ENCODE measurements around the gene DOC2A.

Gene DOC2A

DNA sequence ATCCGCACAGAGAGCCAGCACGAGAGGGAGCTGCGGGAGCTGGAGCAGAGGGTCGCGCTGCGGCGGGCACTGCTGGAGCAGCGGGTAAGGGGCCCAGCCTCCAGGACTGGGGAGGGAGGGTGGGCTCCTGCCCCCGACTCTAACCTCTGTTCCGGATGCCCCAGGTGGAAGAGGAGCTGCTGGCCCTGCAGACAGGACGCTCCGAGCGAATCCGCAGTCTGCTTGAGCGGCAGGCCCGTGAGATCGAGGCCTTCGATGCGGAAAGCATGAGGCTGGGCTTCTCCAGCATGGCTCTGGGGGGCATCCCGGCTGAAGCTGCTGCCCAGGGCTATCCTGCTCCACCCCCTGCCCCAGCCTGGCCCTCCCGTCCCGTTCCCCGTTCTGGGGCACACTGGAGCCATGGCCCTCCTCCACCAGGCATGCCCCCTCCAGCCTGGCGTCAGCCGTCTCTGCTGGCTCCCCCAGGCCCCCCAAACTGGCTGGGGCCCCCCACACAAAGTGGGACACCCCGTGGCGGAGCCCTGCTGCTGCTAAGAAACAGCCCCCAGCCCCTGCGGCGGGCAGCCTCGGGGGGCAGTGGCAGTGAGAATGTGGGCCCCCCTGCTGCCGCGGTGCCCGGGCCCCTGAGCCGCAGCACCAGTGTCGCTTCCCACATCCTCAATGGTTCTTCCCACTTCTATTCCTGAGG is 19.8 kb downstream of the DOC2A start:
- Histone ChIP-seq H2BK12ac (ENCODE audit: low read length in 2 of 2) (no peak overlapping the region), H2BK120ac (ENCODE audit: low read depth, low read length) (no peak overlapping the region), H2BK15ac (ENCODE audit: low read depth, poor library complexity, severe bottlenecking) (no peak overlapping the region), H3K9ac (ENCODE audit: low read length) (no peak overlapping the region), H3K79me1 (replicated peaks; ENCODE audit: low read length, poor library complexity, severe bottlenecking) (peaks cover 15% of the 10 kb centered on the region), H3K4me2 (ENCODE audit: low read length, poor library complexity, severe bottlenecking) (no peak overlapping the region), H3K23ac (ENCODE audit: low read length in 2 of 2) (no peak overlapping the region), H3K27ac (ENCODE audit: low read length, poor library complexity, severe bottlenecking) (no peak overlapping the region), H3K36me3 (ENCODE audit: control insufficient read depth in 1 of 2, insufficient read depth in 2 of 2, low read depth in 1 of 2, low read length in 2 of 2) (peaks cover 73 to 79% of the 10 kb centered on the region in 2 experiments), H4K91ac (ENCODE audit: low read length) (no peak overlapping the region), H3K9me3 (ENCODE audit: control insufficient read depth, low read length) (no peaks in the 10 kb centered on the region), H2AK5ac (ENCODE audit: low read length, severe bottlenecking) (no peak overlapping the region), H3K4me1 (ENCODE audit: control insufficient read depth, insufficient read depth, low read depth, low read length) (peaks cover 10% of the 10 kb centered on the region), H3K14ac (ENCODE audit: low read length in 2 of 2) (no peak overlapping the region), H2AFZ (ENCODE audit: low read depth, low read length) (no peak overlapping the region), H3K18ac (ENCODE audit: low read depth in 1 of 2, low read length in 2 of 2) (no peak overlapping the region), H4K8ac (ENCODE audit: low read length) (no peak overlapping the region), H3K4me3 (ENCODE audit: insufficient read depth in 1 of 2, low read depth in 1 of 2, low read length in 2 of 2) (no peak overlapping the region), H3K27me3 (ENCODE audit: control insufficient read depth in 1 of 2, insufficient read depth in 1 of 2, low read length in 2 of 2) (no peaks in the 10 kb centered on the region), H3K4ac (ENCODE audit: low read depth in 1 of 2, low read length in 2 of 2) (no peak overlapping the region), H2BK5ac (ENCODE audit: low read depth, low read length, poor library complexity, severe bottlenecking) (no peak overlapping the region)
- no peak for DNase-seq
- WGBS, result 96% methylated on average over 32 of the region's 35 CpGs

DNA sequence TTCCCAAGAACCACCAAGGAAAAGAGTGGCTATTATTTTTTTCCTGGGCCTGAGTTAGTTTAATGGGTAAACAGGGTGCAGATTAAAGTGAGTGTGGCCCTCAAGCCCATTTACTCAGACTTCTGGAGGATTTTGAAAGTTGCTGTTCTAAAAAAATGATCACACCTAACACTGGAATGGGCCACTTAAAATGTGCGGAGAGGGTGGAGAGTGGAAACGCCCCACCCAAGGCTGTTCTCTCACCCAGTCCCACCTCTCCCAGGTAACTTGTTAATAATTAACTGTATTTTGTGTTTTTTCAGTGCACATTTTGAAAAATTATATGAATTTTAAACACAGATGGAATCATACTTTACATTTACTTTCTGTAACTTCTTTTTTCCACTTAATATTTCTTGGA is 20.8 kb downstream of the DOC2A start:
- H2BK120ac ChIP-seq (ENCODE audit: low read depth, low read length), result no peak overlapping the region
- H3K4ac ChIP-seq (ENCODE audit: low read depth in 1 of 2, low read length in 2 of 2), result no peak overlapping the region
- H3K9ac ChIP-seq (ENCODE audit: low read length), result no peak overlapping the region
- no peak overlapping the region for H3K27ac ChIP-seq (ENCODE audit: low read length, poor library complexity, severe bottlenecking)
- H3K4me3 ChIP-seq (ENCODE audit: insufficient read depth in 1 of 2, low read depth in 1 of 2, low read length in 2 of 2), result no peak overlapping the region
- no CpG with 5 or more reads among the region's 2 CpGs for WGBS
- H3K23ac ChIP-seq (ENCODE audit: low read length in 2 of 2), result no peak overlapping the region
- H2BK15ac ChIP-seq (ENCODE audit: low read depth, poor library complexity, severe bottlenecking), result no peak overlapping the region
- no peak overlapping the region for H4K91ac ChIP-seq (ENCODE audit: low read length)
- peaks cover 83 to 89% of the 10 kb centered on the region in 2 experiments for H3K36me3 ChIP-seq (ENCODE audit: control insufficient read depth in 1 of 2, insufficient read depth in 2 of 2, low read depth in 1 of 2, low read length in 2 of 2)
- H3K4me2 ChIP-seq (ENCODE audit: low read length, poor library complexity, severe bottlenecking), result no peak overlapping the region
- H3K4me1 ChIP-seq (ENCODE audit: control insufficient read depth, insufficient read depth, low read depth, low read length), result peaks cover 7% of the 10 kb centered on the region
- DNase-seq, result no peak
- H2AK5ac ChIP-seq (ENCODE audit: low read length, severe bottlenecking), result no peak overlapping the region
- H3K79me1 ChIP-seq (replicated peaks; ENCODE audit: low read length, poor library complexity, severe bottlenecking), result peaks cover 22% of the 10 kb centered on the region
- H3K18ac ChIP-seq (ENCODE audit: low read depth in 1 of 2, low read length in 2 of 2), result no peak overlapping the region
- H2BK5ac ChIP-seq (ENCODE audit: low read depth, low read length, poor library complexity, severe bottlenecking), result no peak overlapping the region
- H3K9me3 ChIP-seq (ENCODE audit: control insufficient read depth, low read length), result no peaks in the 10 kb centered on the region
- H2AFZ ChIP-seq (ENCODE audit: low read depth, low read length), result no peak overlapping the region
- no peak overlapping the region for H3K14ac ChIP-seq (ENCODE audit: low read length in 2 of 2)
- H4K8ac ChIP-seq (ENCODE audit: low read length), result no peak overlapping the region
- no peaks in the 10 kb centered on the region for H3K27me3 ChIP-seq (ENCODE audit: control insufficient read depth in 1 of 2, insufficient read depth in 1 of 2, low read length in 2 of 2)
- no peak overlapping the region for H2BK12ac ChIP-seq (ENCODE audit: low read length in 2 of 2)

DNA sequence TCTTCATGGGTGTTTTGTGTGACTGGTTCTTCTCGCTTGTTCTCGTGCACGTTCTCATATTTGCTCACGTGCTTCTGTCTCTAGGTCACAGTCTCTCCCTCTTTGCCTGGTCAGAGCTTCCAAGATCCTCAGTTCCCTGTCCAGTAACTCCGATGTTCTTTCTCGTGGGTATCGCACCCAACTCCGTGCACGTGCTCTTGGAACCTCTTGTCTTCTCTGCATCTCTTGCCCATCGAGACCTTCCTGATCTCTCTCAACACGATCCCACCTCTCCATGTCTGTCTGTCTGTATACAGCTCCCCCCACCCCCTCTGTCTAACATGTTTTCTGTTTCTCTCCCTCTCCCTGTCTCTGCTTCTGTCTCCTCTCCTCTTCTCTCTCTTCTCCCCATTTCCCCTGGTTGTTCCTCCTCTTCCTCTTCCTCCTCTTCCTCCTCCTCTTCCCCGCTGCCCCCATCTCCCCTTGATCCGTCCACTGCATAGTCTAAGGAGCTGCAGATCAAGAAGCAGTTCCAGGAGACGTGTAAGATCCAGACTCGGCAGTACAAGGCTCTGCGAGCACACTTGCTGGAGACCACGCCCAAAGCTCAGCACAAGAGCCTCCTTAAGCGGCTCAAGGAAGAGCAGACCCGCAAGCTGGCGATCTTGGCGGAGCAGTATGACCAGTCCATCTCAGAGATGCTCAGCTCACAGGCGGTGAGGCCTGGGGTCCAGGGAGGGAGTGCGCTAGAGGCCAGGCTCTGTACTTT is 21.5 kb downstream of the DOC2A start:
- Histone ChIP-seq H2BK120ac (ENCODE audit: low read depth, low read length) (no peak overlapping the region), H2BK12ac (ENCODE audit: low read length in 2 of 2) (no peak overlapping the region), H3K9me3 (ENCODE audit: control insufficient read depth, low read length) (no peaks in the 10 kb centered on the region), H3K9ac (ENCODE audit: low read length) (no peak overlapping the region), H3K18ac (ENCODE audit: low read depth in 1 of 2, low read length in 2 of 2) (no peak overlapping the region), H3K79me1 (replicated peaks; ENCODE audit: low read length, poor library complexity, severe bottlenecking) (peaks cover 28% of the 10 kb centered on the region), H2BK5ac (ENCODE audit: low read depth, low read length, poor library complexity, severe bottlenecking) (no peak overlapping the region), H3K4me2 (ENCODE audit: low read length, poor library complexity, severe bottlenecking) (no peak overlapping the region), H3K36me3 (ENCODE audit: control insufficient read depth in 1 of 2, insufficient read depth in 2 of 2, low read depth in 1 of 2, low read length in 2 of 2) (peaks cover 90 to 97% of the 10 kb centered on the region in 2 experiments), H2BK15ac (ENCODE audit: low read depth, poor library complexity, severe bottlenecking) (no peak overlapping the region), H3K4me3 (ENCODE audit: insufficient read depth in 1 of 2, low read depth in 1 of 2, low read length in 2 of 2) (no peak overlapping the region), H3K4me1 (ENCODE audit: control insufficient read depth, insufficient read depth, low read depth, low read length) (no peaks in the 10 kb centered on the region), H3K4ac (ENCODE audit: low read depth in 1 of 2, low read length in 2 of 2) (no peak overlapping the region), H4K8ac (ENCODE audit: low read length) (no peak overlapping the region), H3K14ac (ENCODE audit: low read length in 2 of 2) (no peak overlapping the region), H3K23ac (ENCODE audit: low read length in 2 of 2) (no peak overlapping the region), H2AFZ (ENCODE audit: low read depth, low read length) (no peak overlapping the region), H3K27me3 (ENCODE audit: control insufficient read depth in 1 of 2, insufficient read depth in 1 of 2, low read length in 2 of 2) (no peaks in the 10 kb centered on the region), H4K91ac (ENCODE audit: low read length) (no peak overlapping the region), H3K27ac (ENCODE audit: low read length, poor library complexity, severe bottlenecking) (no peak overlapping the region), H2AK5ac (ENCODE audit: low read length, severe bottlenecking) (no peak overlapping the region)
- DNase-seq, result no peak
- WGBS, result 92% methylated on average over 23 of the region's 23 CpGs

DNA sequence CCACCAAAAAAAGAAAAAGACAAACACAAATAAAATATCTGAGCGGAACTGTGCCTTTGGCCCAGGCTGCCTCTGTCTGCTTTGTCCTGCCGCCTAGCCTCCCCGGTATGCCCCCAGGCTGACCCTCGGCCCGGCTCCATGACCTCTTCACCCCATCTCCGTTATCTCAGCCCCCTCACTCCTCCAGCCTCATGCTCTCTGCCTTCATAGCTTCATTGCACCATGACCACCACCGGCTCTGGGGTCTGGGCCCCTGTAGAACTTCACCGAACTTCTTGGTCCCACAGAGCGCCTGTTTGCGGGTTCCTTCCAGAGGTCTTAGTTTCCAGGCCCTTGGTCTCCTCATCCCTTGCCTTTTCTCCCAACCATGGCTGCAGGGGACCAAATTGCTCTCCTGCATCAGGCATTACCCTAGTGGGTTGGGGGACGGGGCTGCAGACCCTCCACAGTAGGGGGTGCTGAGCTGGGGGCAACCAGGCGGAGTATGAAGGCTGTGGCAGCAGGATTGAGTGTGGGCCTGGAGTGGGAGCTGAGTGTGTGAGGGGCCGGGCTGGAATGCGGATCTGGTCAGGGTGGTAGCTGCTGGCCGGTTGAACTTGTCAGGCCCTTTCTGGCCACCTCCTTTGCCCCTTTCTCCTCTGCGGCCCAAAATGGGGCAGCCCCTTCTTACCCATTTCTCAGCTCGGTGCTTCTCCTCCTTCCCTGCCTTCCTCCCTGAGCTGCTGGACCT is 22.3 kb downstream of the DOC2A start:
- no peak overlapping the region for H3K4me2 ChIP-seq (ENCODE audit: low read length, poor library complexity, severe bottlenecking)
- no peak overlapping the region for H2BK15ac ChIP-seq (ENCODE audit: low read depth, poor library complexity, severe bottlenecking)
- H2BK5ac ChIP-seq (ENCODE audit: low read depth, low read length, poor library complexity, severe bottlenecking), result no peak overlapping the region
- H3K9me3 ChIP-seq (ENCODE audit: control insufficient read depth, low read length), result no peaks in the 10 kb centered on the region
- H3K23ac ChIP-seq (ENCODE audit: low read length in 2 of 2), result no peak overlapping the region
- DNase-seq, result no peak
- H2AK5ac ChIP-seq (ENCODE audit: low read length, severe bottlenecking), result no peak overlapping the region
- no peak overlapping the region for H3K27ac ChIP-seq (ENCODE audit: low read length, poor library complexity, severe bottlenecking)
- peaks cover 92 to 97% of the 10 kb centered on the region in 2 experiments for H3K36me3 ChIP-seq (ENCODE audit: control insufficient read depth in 1 of 2, insufficient read depth in 2 of 2, low read depth in 1 of 2, low read length in 2 of 2)
- no peak overlapping the region for H4K91ac ChIP-seq (ENCODE audit: low read length)
- H4K8ac ChIP-seq (ENCODE audit: low read length), result no peak overlapping the region
- H3K9ac ChIP-seq (ENCODE audit: low read length), result no peak overlapping the region
- no peaks in the 10 kb centered on the region for H3K4me1 ChIP-seq (ENCODE audit: control insufficient read depth, insufficient read depth, low read depth, low read length)
- WGBS, result 96% methylated on average over 16 of the region's 17 CpGs
- no peak overlapping the region for H2AFZ ChIP-seq (ENCODE audit: low read depth, low read length)
- no peak overlapping the region for H3K18ac ChIP-seq (ENCODE audit: low read depth in 1 of 2, low read length in 2 of 2)
- no peaks in the 10 kb centered on the region for H3K27me3 ChIP-seq (ENCODE audit: control insufficient read depth in 1 of 2, insufficient read depth in 1 of 2, low read length in 2 of 2)
- no peak overlapping the region for H2BK12ac ChIP-seq (ENCODE audit: low read length in 2 of 2)
- H3K14ac ChIP-seq (ENCODE audit: low read length in 2 of 2), result no peak overlapping the region
- no peak overlapping the region for H3K4ac ChIP-seq (ENCODE audit: low read depth in 1 of 2, low read length in 2 of 2)
- no peak overlapping the region for H2BK120ac ChIP-seq (ENCODE audit: low read depth, low read length)
- H3K79me1 ChIP-seq (replicated peaks; ENCODE audit: low read length, poor library complexity, severe bottlenecking), result peaks cover 33% of the 10 kb centered on the region
- no peak overlapping the region for H3K4me3 ChIP-seq (ENCODE audit: insufficient read depth in 1 of 2, low read depth in 1 of 2, low read length in 2 of 2)

Data from mesenchymal stem cell (in vitro differentiated cells and primary cell).